CD4-positive, alpha-beta T cell treated with Interleukin-4 for 1 hour (primary cell): ENCODE data around the gene METTL27.
"Not testable (repeated sequence)": the region's sequence is repeated elsewhere in the genome, so short reads cannot be mapped to it uniquely, and the experiment has no call there.

Experiments
- DNase-seq, 2 donors: peaks; one replicate each; pipeline ENCODE4 v3.0.0-alpha.2; 2020 to 2022

The METTL27 gene

GRCh38 chr7:73834626-73835191 is 7.6 kb downstream of the METTL27 start:
- DNase-seq = no peak

GRCh38 chr7:73833251-73833919 is 8.9 kb downstream of the METTL27 start:
- DNase-seq = no peak

- DNase-seq = no peak
Observed at GRCh38 chr7:73832806-73833205, 9.5 kb downstream of the METTL27 start.

GRCh38 chr7:73831834-73832651 is 10.3 kb downstream of the METTL27 start:
- no peak for DNase-seq

GRCh38 chr7:73831584-73831833 is 10.8 kb downstream of the METTL27 start:
- DNase-seq = no peak

GRCh38 chr7:73830681-73831583 is 11.4 kb downstream of the METTL27 start, which contains the start of gene CLDN4:
Gene CLDN4, plus strand, starts transcription at chr7:73830996. Its CDS starts 206 bp downstream, at chr7:73831202.
- no peak for DNase-seq

GRCh38 chr7:73829921-73830680 is 12.2 kb downstream of the METTL27 start:
- no peak for DNase-seq

- no peak for DNase-seq
Observed at GRCh38 chr7:73829505-73829904, 12.8 kb downstream of the METTL27 start.

GRCh38 chr7:73828972-73829371 is 13.3 kb downstream of the METTL27 start:
- no peak for DNase-seq

GRCh38 chr7:73828107-73828803 is 14.1 kb downstream of the METTL27 start:
- DNase-seq = peak in 1 of 2 donors; percentile 10

- no peak for DNase-seq
Observed at GRCh38 chr7:73827567-73828106, 14.7 kb downstream of the METTL27 start.

GRCh38 chr7:73824986-73825385 is 17.3 kb downstream of the METTL27 start:
- no peak for DNase-seq

- no peak for DNase-seq
Observed at GRCh38 chr7:73823873-73824592, 18.3 kb downstream of the METTL27 start.

- no peak for DNase-seq
Observed at GRCh38 chr7:73823257-73823656, 19.1 kb downstream of the METTL27 start.

GRCh38 chr7:73822319-73823173 is 19.8 kb downstream of the METTL27 start:
- DNase-seq = no peak

GRCh38 chr7:73821597-73822285 is 20.6 kb downstream of the METTL27 start:
- not testable (repeated sequence) for DNase-seq

- no peak for DNase-seq
Observed at GRCh38 chr7:73820013-73820412, 22.3 kb downstream of the METTL27 start.

- DNase-seq = no peak
Observed at GRCh38 chr7:73817121-73817520, 25.2 kb downstream of the METTL27 start.

GRCh38 chr7:73815436-73815835 is 26.9 kb downstream of the METTL27 start:
- no peak for DNase-seq
